M059J (cell line): Measurements from ENCODE around the gene COQ8B. TPM values are rescaled to one million over a fixed set of nuclear protein-coding genes. Genes with fewer than 3 reads are reported as not detected.

ENCODE experiments used
- DNase-seq: peaks from one replicate; pipeline ENCODE4 v3.0.0-alpha.2; 2012; ENCODE audit warnings: low read depth
- total RNA-seq: library from RNA; depleted of rRNA; stranded (reverse); fragments of >200 nt; shearing (Covaris generic); gene quantifications from 2 replicates; pipeline ENCODE4 v1.2.3, GENCODE V29; 2014

Gene COQ8B
- total RNA-seq, 1 experiment from 2014 or later: 30.8 TPM

GRCh38 chr19:40691421-40692211, 25.1 kb downstream of the COQ8B start:
- DNase-seq: no peak

- DNase-seq: peak; percentile 85
Observed at GRCh38 chr19:40690693-40691420, 25.8 kb downstream of the COQ8B start.

- DNase-seq: no peak
Observed at GRCh38 chr19:40690050-40690692, 26.5 kb downstream of the COQ8B start, which contains the start of gene NUMBL. TSS of gene NUMBL (minus strand) at chr19:40690651. CDS start at chr19:40690483, 168 bp downstream.

- peak; percentile 26 for DNase-seq
Observed at GRCh38 chr19:40689339-40690049, 27.2 kb downstream of the COQ8B start.

GRCh38 chr19:40688987-40689338, 27.7 kb downstream of the COQ8B start:
- no peak for DNase-seq

- no peak for DNase-seq
Observed at GRCh38 chr19:40688309-40688708, 28.4 kb downstream of the COQ8B start.

GRCh38 chr19:40687525-40688016, 29.1 kb downstream of the COQ8B start:
- DNase-seq: no peak

GRCh38 chr19:40686882-40687524, 29.7 kb downstream of the COQ8B start:
- no peak for DNase-seq

GRCh38 chr19:40685563-40685962, 31.1 kb downstream of the COQ8B start:
- no peak for DNase-seq

GRCh38 chr19:40685016-40685526, 31.6 kb downstream of the COQ8B start:
- DNase-seq: no peak

GRCh38 chr19:40684280-40684679, 32.4 kb downstream of the COQ8B start:
- DNase-seq: no peak

- DNase-seq: no peak
Observed at GRCh38 chr19:40683437-40683836, 33.2 kb downstream of the COQ8B start.

GRCh38 chr19:40682431-40682964, 34.2 kb downstream of the COQ8B start:
- no peak for DNase-seq

- no peak for DNase-seq
Observed at GRCh38 chr19:40681039-40681438, 35.6 kb downstream of the COQ8B start.

- DNase-seq: no peak
Observed at GRCh38 chr19:40677156-40677555, 39.5 kb downstream of the COQ8B start.

- no peak for DNase-seq
Observed at GRCh38 chr19:40674291-40674690, 42.4 kb downstream of the COQ8B start.

GRCh38 chr19:40673397-40673796, 43.3 kb downstream of the COQ8B start:
- no peak for DNase-seq

- no peak for DNase-seq
Observed at GRCh38 chr19:40672573-40673299, 44.0 kb downstream of the COQ8B start.

GRCh38 chr19:40672038-40672437, 44.6 kb downstream of the COQ8B start:
- DNase-seq: no peak

- DNase-seq: no peak
Observed at GRCh38 chr19:40671404-40671803, 45.3 kb downstream of the COQ8B start.
